HFFc6 (cell line): Measurements from ENCODE around the gene IZUMO1R. TPM values are rescaled to one million over a fixed set of nuclear protein-coding genes. Genes with fewer than 3 reads are reported as not detected.

Experiments used
- DNase-seq: peaks from one replicate; pipeline ENCODE4 v3.0.0-alpha.2; 2018
- H3K27ac Mint-ChIP-seq: 2 replicates; pipeline ENCODE4 v1.8.0; 2020; ENCODE audit warnings: mild to moderate bottlenecking, mixed read lengths
- H3K27me3 Mint-ChIP-seq: 2 replicates; pipeline ENCODE4 v1.8.0; 2021; ENCODE audit warnings: mild to moderate bottlenecking, moderate library complexity, mixed read lengths; ENCODE audit not compliant: insufficient read depth
- H3K36me3 Mint-ChIP-seq: 2 replicates; pipeline ENCODE4 v1.8.0; 2021; ENCODE audit warnings: low read depth, mixed read lengths
- H3K4me1 Mint-ChIP-seq: 2 replicates; pipeline ENCODE4 v1.8.0; 2020; ENCODE audit warnings: low read depth, mixed read lengths
- H3K4me3 Mint-ChIP-seq: 2 replicates; pipeline ENCODE4 v1.8.0; 2020; ENCODE audit warnings: mild to moderate bottlenecking, moderate library complexity, mixed read lengths
- H3K9me3 Mint-ChIP-seq: 2 replicates; pipeline ENCODE4 v1.8.0; 2020; ENCODE audit warnings: mild to moderate bottlenecking, mixed read lengths
- total RNA-seq, 6 experiments: library from RNA; stranded (reverse); fragmentation: NEBNext Ultra II Directional; extraction: Animal tissue kit (Norgen Biotek cat#: 25700); gene quantifications; 2 replicates in 1 of 6; 3 replicates in 5 of 6; pipeline ENCODE4 v1.2.3, GENCODE V29; 2021
- TF ChIP-seq, protein P1 (sequence below): fragments of 200-600 bp; sonication (generic); IDR thresholded peaks from 2 replicates; pipeline ENCODE4 v1.5.0; 2021; ENCODE audit warnings: antibody characterized with exemption, mild to moderate bottlenecking

The IZUMO1R gene
- total RNA-seq, 6 experiments from 2014 or later: 0.26 TPM; not detected in 5

DNA sequence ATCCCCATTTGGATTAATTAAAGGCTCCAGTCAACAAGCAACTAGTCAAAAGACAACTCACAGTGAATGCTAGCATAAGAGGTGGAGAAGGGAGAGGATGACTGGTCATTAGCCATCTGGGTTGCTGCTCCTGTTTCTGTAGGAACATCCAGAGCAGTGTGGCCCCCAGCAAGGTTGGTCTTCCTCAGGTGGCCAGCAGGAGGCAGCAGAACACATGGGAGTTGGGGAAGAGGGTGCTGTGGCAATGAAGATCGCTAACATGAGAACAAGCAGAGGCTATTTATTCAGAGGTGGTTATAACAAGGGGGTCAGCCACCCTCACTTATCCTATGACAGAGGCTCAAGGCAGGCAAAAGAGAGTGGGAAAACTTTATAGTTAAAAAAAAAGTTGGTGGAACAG, 21.3 kb downstream of the IZUMO1R start:
- TF ChIP-seq, protein P1, sequence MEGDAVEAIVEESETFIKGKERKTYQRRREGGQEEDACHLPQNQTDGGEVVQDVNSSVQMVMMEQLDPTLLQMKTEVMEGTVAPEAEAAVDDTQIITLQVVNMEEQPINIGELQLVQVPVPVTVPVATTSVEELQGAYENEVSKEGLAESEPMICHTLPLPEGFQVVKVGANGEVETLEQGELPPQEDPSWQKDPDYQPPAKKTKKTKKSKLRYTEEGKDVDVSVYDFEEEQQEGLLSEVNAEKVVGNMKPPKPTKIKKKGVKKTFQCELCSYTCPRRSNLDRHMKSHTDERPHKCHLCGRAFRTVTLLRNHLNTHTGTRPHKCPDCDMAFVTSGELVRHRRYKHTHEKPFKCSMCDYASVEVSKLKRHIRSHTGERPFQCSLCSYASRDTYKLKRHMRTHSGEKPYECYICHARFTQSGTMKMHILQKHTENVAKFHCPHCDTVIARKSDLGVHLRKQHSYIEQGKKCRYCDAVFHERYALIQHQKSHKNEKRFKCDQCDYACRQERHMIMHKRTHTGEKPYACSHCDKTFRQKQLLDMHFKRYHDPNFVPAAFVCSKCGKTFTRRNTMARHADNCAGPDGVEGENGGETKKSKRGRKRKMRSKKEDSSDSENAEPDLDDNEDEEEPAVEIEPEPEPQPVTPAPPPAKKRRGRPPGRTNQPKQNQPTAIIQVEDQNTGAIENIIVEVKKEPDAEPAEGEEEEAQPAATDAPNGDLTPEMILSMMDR: peak; percentile 85
- Mint-ChIP-seq H3K27me3 (peaks cover 15% of the 10 kb centered on the region; the same call in 1 of the 2 replicates), H3K4me3 (no peak overlapping the region), H3K9me3 (no peaks in the 10 kb centered on the region), H3K27ac (no peak overlapping the region), H3K4me1 (peaks cover 4% of the 10 kb centered on the region), H3K36me3 (no peaks in the 10 kb centered on the region)
- peak; percentile 41 for DNase-seq

DNA sequence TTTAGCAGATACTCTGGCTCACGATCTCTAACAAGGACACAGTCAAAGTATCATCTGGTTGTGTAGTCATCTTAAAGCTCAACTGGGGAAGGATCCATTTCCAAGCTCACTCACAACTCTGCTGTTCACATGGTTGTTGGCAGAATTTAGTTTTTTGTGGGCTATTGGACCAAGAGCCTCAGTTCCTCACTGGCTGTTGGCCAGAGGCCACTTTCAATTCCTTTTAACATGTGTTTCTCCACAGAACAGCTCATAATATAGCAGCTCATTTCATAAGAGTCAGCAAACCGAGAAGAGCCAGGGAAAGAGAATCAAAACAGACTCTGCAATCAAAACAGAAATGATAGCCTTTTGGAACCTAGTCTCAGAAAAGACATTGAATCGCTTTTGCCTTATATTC, 22.6 kb downstream of the IZUMO1R start:
- Mint-ChIP-seq H3K27ac (no peak overlapping the region), H3K27me3 (peaks cover 18% of the 10 kb centered on the region), H3K4me3 (no peak overlapping the region), H3K4me1 (peaks cover 9% of the 10 kb centered on the region), H3K9me3 (no peaks in the 10 kb centered on the region), H3K36me3 (no peaks in the 10 kb centered on the region)
- TF ChIP-seq, protein P1: no peak
- DNase-seq: no peak

DNA sequence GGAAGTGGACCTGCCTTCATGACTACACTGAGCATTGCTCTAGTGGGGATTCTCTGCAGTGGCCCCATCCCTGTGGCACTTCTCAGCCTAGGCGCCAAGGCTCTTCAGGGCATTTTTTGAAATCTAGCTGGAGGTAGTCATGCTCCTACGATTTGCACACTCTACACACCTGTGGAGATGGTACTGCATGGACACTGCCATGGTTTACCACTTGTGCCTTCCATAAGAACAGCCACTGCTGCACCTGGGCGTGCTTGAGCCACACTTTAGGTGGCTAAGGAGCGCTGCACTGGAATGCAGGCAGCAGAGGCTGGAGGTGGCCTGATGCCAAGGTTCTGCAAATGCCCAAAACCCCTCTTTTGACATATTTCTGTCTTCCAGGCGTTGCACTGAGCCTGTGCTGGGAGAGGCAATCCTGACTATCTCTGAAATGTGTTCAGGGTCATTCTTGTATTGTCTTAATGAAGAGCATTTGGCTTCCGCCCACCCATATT, 24.3 kb downstream of the IZUMO1R start:
- H3K9me3 Mint-ChIP-seq: no peaks in the 10 kb centered on the region
- no peak overlapping the region for H3K27ac Mint-ChIP-seq
- H3K27me3 Mint-ChIP-seq: peaks cover 21% of the 10 kb centered on the region
- H3K4me3 Mint-ChIP-seq: no peak overlapping the region
- TF ChIP-seq, protein P1: no peak
- no peaks in the 10 kb centered on the region for H3K36me3 Mint-ChIP-seq
- no peak for DNase-seq
- peaks cover 15% of the 10 kb centered on the region for H3K4me1 Mint-ChIP-seq

DNA sequence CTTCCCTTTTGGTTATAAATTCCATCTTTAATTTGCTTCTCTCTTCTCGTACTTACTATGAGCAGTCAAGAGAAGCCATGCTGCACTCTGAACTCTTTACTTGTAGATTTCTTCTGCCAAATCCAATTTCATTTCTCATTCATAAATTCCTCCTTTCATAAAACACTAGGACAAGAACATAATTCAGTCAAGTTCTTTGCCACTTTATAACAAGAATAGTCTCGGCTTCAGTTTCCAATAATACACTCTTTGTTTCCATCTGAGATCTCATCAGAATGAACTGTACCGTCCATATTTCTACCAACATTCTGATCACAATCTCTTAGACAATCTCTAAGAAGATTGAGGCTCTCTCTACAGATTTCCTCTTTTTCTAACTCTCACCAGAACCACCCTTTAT, 25.1 kb downstream of the IZUMO1R start:
- Mint-ChIP-seq H3K27me3 (peaks cover 21% of the 10 kb centered on the region), H3K9me3 (no peaks in the 10 kb centered on the region), H3K36me3 (no peaks in the 10 kb centered on the region), H3K27ac (no peak overlapping the region), H3K4me1 (peaks cover 15% of the 10 kb centered on the region), H3K4me3 (no peak overlapping the region)
- TF ChIP-seq, protein P1: no peak
- DNase-seq: no peak

DNA sequence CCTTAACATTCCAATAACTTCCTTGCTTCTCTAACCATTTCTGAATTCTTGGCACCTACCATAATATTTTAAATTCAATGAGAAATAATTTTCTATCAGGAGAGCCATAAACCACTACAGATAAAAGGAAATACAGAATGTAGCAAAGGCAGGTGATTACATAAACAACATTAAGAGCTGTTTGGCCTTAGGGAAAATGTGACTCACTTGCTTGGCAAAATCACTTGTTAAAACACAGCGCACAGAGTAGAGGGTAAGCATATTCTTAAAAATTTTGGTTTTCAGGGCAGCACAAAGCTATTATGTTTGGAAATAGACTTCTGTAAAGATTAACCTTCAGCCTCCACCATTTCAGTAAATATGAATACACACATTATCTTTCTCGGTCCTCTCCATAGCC, 26.4 kb downstream of the IZUMO1R start:
- H3K27me3 Mint-ChIP-seq: peaks cover 20% of the 10 kb centered on the region
- H3K27ac Mint-ChIP-seq: no peak overlapping the region
- DNase-seq: no peak
- H3K9me3 Mint-ChIP-seq: no peaks in the 10 kb centered on the region
- peaks cover 15% of the 10 kb centered on the region for H3K4me1 Mint-ChIP-seq
- H3K36me3 Mint-ChIP-seq: no peaks in the 10 kb centered on the region
- H3K4me3 Mint-ChIP-seq: no peak overlapping the region
- TF ChIP-seq, protein P1: no peak

DNA sequence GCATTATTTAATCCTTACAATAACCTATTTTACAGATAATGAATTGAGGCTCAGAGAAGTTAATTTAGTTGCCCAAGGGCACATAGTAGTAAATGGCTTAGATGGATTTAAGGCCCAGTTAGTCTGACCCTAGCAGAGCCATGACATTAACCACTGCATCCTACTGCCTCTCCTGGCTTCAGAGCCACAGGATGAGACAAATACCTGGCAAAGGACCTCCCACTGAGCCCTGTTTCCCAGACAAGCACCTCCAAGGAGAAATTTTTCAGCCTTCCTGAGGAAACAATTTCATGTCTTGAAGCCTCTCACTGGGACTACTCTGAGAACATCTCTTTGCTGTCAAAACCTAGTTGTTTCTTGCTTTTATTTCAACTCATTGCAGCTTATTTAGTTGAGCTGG, 28.4 kb downstream of the IZUMO1R start:
- H3K27ac Mint-ChIP-seq: no peak overlapping the region
- TF ChIP-seq, protein P1: no peak
- H3K4me3 Mint-ChIP-seq: no peak overlapping the region
- DNase-seq: no peak
- H3K27me3 Mint-ChIP-seq: peaks cover 16% of the 10 kb centered on the region
- H3K9me3 Mint-ChIP-seq: no peaks in the 10 kb centered on the region
- peaks cover 15% of the 10 kb centered on the region for H3K4me1 Mint-ChIP-seq
- H3K36me3 Mint-ChIP-seq: no peaks in the 10 kb centered on the region; the same call in 1 of the 2 replicates
